ENCODE measurements around the gene TSPO2.

The TSPO2 gene

GRCh38 chr6:41049955-41050354 is 7.7 kb downstream of the TSPO2 start:
- DNase-seq (ENCODE audit: low read depth in 1 of 2, low spot score in 1 of 2), result no peak

GRCh38 chr6:41050536-41050935 is 8.3 kb downstream of the TSPO2 start:
- DNase-seq (ENCODE audit: low read depth in 1 of 2, low spot score in 1 of 2), result no peak

- no peak for DNase-seq (ENCODE audit: low read depth in 1 of 2, low spot score in 1 of 2)
These were observed 9.6 kb downstream of the TSPO2 start for GRCh38 chr6:41051873-41052272.

- no peak for DNase-seq (ENCODE audit: low read depth in 1 of 2, low spot score in 1 of 2)
These were observed 10.8 kb downstream of the TSPO2 start, which contains the start of gene APOBEC2 for GRCh38 chr6:41053041-41053440. APOBEC2 (plus strand) TSS chr6:41053202; CDS start chr6:41053348, 146 bp downstream.

- no peak for DNase-seq (ENCODE audit: low read depth in 1 of 2, low spot score in 1 of 2)
These were observed 12.2 kb downstream of the TSPO2 start for GRCh38 chr6:41054511-41054910.

GRCh38 chr6:41055149-41055548 is 12.9 kb downstream of the TSPO2 start:
- DNase-seq (ENCODE audit: low read depth in 1 of 2, low spot score in 1 of 2), result no peak

GRCh38 chr6:41056768-41057490 is 14.7 kb downstream of the TSPO2 start:
- no peak for DNase-seq (ENCODE audit: low read depth in 1 of 2, low spot score in 1 of 2)

- DNase-seq (ENCODE audit: low read depth in 1 of 2, low spot score in 1 of 2), result no peak
These were observed 16.5 kb downstream of the TSPO2 start for GRCh38 chr6:41058783-41059181.

- no peak for DNase-seq (ENCODE audit: low read depth in 1 of 2, low spot score in 1 of 2)
These were observed 17.3 kb downstream of the TSPO2 start for GRCh38 chr6:41059556-41059955.

- no peak for DNase-seq (ENCODE audit: low read depth in 1 of 2, low spot score in 1 of 2)
These were observed 19.0 kb downstream of the TSPO2 start for GRCh38 chr6:41061196-41061726.

GRCh38 chr6:41062056-41062455 is 19.8 kb downstream of the TSPO2 start:
- no peak for DNase-seq (ENCODE audit: low read depth in 1 of 2, low spot score in 1 of 2)

GRCh38 chr6:41063884-41064285 is 21.6 kb downstream of the TSPO2 start:
- no peak for DNase-seq (ENCODE audit: low read depth in 1 of 2, low spot score in 1 of 2)

- no peak for DNase-seq (ENCODE audit: low read depth in 1 of 2, low spot score in 1 of 2)
These were observed 22.6 kb downstream of the TSPO2 start for GRCh38 chr6:41064841-41065240.

- DNase-seq (ENCODE audit: low read depth in 1 of 2, low spot score in 1 of 2), result no peak
These were observed 23.3 kb downstream of the TSPO2 start for GRCh38 chr6:41065550-41066026.

GRCh38 chr6:41066867-41067304 is 24.6 kb downstream of the TSPO2 start:
- DNase-seq (ENCODE audit: low read depth in 1 of 2, low spot score in 1 of 2), result peak; percentile 28 to 35

- no peak for DNase-seq (ENCODE audit: low read depth in 1 of 2, low spot score in 1 of 2)
These were observed 29.2 kb downstream of the TSPO2 start for GRCh38 chr6:41071501-41071922.

- peak; percentile 99 to 100 for DNase-seq (ENCODE audit: low read depth in 1 of 2, low spot score in 1 of 2)
These were observed 29.9 kb downstream of the TSPO2 start, which contains the start of gene OARD1 for GRCh38 chr6:41071923-41072835. OARD1 (minus strand) TSS chr6:41072356; CDS start chr6:41071634, 722 bp downstream.

GRCh38 chr6:41072836-41073202 is 30.6 kb downstream of the TSPO2 start, which contains the start of gene NFYA:
NFYA (plus strand) TSS chr6:41072974; CDS start chr6:41079090, 6,116 bp downstream.
- DNase-seq (ENCODE audit: low read depth in 1 of 2, low spot score in 1 of 2), result no peak

GRCh38 chr6:41073203-41073967 is 31.1 kb downstream of the TSPO2 start:
- DNase-seq (ENCODE audit: low read depth in 1 of 2, low spot score in 1 of 2), result peak; percentile 62 to 70

- DNase-seq (ENCODE audit: low read depth in 1 of 2, low spot score in 1 of 2), result no peak
These were observed 31.9 kb downstream of the TSPO2 start for GRCh38 chr6:41073968-41074691.

Measured in activated T-helper 1 cell treated with anti-CD3 and anti-CD28 coated beads, Interleukin-2, amount 50 U/mL, for 16 hours (primary cell).